ENCODE data around the gene RGS11.

Gene RGS11

GRCh38 chr16:296276-296675 lies 20.5 kb upstream of the RGS11 start:
- DNase-seq = no peak

GRCh38 chr16:293043-293775 lies 17.5 kb upstream of the RGS11 start:
- DNase-seq = no peak

GRCh38 chr16:291539-291938 lies 15.8 kb upstream of the RGS11 start:
- DNase-seq = no peak

- no peak for DNase-seq
These were observed 15.1 kb upstream of the RGS11 start for GRCh38 chr16:290681-291405.

- no peak for DNase-seq
These were observed 14.4 kb upstream of the RGS11 start for GRCh38 chr16:290015-290680.

GRCh38 chr16:289395-289997 lies 13.8 kb upstream of the RGS11 start:
- DNase-seq = no peak

GRCh38 chr16:287981-288920 lies 12.5 kb upstream of the RGS11 start:
- no peak for DNase-seq

- DNase-seq = no peak
These were observed 11.6 kb upstream of the RGS11 start for GRCh38 chr16:287298-287811.

GRCh38 chr16:286491-287297 lies 10.9 kb upstream of the RGS11 start:
- no peak for DNase-seq

- DNase-seq = no peak
These were observed 9.7 kb upstream of the RGS11 start for GRCh38 chr16:285146-286055.

GRCh38 chr16:284204-285120 lies 8.7 kb upstream of the RGS11 start:
- DNase-seq = no peak

- DNase-seq = no peak
These were observed 7.5 kb upstream of the RGS11 start, which contains the start of gene PDIA2 for GRCh38 chr16:283033-283805. Gene PDIA2, plus strand, starts transcription at chr16:283164. Its CDS starts 6 bp downstream, at chr16:283170.

GRCh38 chr16:282491-282890 lies 6.7 kb upstream of the RGS11 start:
- no peak for DNase-seq

- no peak for DNase-seq
These were observed 6.0 kb upstream of the RGS11 start for GRCh38 chr16:281660-282255.

GRCh38 chr16:280991-281659 lies 5.4 kb upstream of the RGS11 start:
- no peak for DNase-seq

- no peak for DNase-seq
These were observed 4.8 kb upstream of the RGS11 start, which contains the start of gene ARHGDIG for GRCh38 chr16:280552-280951. Gene ARHGDIG, plus strand, starts transcription at chr16:280591. Its CDS starts 90 bp downstream, at chr16:280681.

- DNase-seq = no peak
These were observed 4.3 kb upstream of the RGS11 start for GRCh38 chr16:280005-280460.

Data from stimulated activated CD4-positive, alpha-beta T cell treated with anti-CD3 and anti-CD28 coated beads, Interleukin-4, amount 100 ng/mL, for 1 hour (primary cell).